ENCODE data around the gene THEM4. TPM values are rescaled to one million over a fixed set of nuclear protein-coding genes. Genes with fewer than 3 reads are reported as not detected.

The THEM4 gene
- total RNA-seq, 2 donors from 2014 or later = 11.9 to 30.3 TPM

DNA sequence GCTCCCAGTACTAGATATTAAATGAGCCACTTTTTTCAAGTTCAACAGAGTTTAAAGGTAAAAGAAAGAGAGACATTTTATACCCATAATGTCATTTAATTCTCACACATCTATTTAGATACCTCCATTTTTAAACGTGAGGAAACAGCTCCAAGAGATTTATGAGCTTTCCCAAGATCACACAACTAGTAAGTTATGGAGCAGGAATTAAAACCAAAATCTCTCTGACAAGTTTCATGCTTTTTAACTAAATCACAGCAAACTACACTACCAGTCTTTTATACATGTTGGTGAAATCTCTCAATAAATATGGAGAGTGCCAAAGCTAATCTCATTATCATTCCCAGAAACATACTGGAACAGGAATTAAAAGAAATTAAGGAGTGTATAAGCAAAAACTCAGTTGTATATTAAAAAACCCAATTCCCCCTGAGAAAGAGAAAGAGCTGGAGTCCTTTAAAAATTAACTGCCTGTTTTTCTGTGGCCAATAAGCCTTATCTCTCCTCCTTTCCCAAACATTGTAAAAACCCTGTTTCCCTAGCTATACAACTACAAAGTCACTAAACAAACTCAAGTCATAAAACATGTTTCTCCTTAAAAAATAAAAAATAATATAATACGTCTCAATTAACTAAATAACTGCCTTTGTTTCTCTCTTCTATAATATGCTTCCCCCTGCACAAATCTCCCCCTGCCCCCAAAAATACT, 26.7 kb upstream of the THEM4 start:
- Histone ChIP-seq H3K36me3 (replicated peaks in 1 of 2; ENCODE audit: insufficient read depth in 1 of 2, low read depth in 2 of 2) (no peaks in the 10 kb centered on the region), H3K9me3 (no peaks in the 10 kb centered on the region), H3K27ac (peak overlapping the region in 3 of 4 donors; percentile 19 to 64 (median 51)), H3K4me3 (no peak overlapping the region), H3K4me1 (peaks cover 13% of the 10 kb centered on the region), H3K27me3 (no peaks in the 10 kb centered on the region)
- no peak for DNase-seq
- intact Hi-C loops (cut with DNase I) = loop anchor here (5.0 kb wide), 1 partner anchor 61 kb away; no protein-coding TSS in a partner anchor
- no peak for ATAC-seq
- 15 to 22% methylated on average over 2 of the region's 2 CpGs for WGBS, 2 donors
- no peak for TF ChIP-seq POLR2A (IDR thresholded peaks at IDR 0.05)
- TF ChIP-seq, protein P1, sequence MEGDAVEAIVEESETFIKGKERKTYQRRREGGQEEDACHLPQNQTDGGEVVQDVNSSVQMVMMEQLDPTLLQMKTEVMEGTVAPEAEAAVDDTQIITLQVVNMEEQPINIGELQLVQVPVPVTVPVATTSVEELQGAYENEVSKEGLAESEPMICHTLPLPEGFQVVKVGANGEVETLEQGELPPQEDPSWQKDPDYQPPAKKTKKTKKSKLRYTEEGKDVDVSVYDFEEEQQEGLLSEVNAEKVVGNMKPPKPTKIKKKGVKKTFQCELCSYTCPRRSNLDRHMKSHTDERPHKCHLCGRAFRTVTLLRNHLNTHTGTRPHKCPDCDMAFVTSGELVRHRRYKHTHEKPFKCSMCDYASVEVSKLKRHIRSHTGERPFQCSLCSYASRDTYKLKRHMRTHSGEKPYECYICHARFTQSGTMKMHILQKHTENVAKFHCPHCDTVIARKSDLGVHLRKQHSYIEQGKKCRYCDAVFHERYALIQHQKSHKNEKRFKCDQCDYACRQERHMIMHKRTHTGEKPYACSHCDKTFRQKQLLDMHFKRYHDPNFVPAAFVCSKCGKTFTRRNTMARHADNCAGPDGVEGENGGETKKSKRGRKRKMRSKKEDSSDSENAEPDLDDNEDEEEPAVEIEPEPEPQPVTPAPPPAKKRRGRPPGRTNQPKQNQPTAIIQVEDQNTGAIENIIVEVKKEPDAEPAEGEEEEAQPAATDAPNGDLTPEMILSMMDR (IDR thresholded peaks at IDR 0.05) = no peak

DNA sequence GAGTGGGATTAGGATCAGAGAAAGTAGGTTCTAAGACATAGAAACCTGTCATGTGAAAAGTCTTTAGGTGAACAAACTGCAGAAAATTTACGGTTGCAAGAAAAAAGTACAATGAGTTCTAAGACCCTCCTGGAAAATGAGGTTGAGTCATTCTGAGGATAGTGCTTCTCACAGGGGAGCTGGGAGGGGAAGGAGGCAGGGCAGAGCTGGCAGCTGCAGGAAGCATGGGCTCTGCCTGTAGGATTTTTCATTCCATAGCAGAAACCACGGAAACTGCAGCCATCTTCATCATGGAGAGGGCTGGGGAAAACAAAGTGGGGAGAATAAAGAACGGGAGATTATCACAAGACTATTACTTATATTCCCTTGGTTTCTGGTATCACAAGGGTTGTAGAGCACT, 25.8 kb upstream of the THEM4 start:
- Histone ChIP-seq H3K4me1 (peaks cover 4% of the 10 kb centered on the region), H3K9me3 (no peaks in the 10 kb centered on the region), H3K27ac (peak overlapping the region in 2 of 4 donors; percentile 19 to 64), H3K27me3 (no peaks in the 10 kb centered on the region), H3K36me3 (replicated peaks in 1 of 2; ENCODE audit: insufficient read depth in 1 of 2, low read depth in 2 of 2) (no peaks in the 10 kb centered on the region), H3K4me3 (no peak overlapping the region)
- TF ChIP-seq, protein P1 (IDR thresholded peaks at IDR 0.05) = no peak
- TF ChIP-seq POLR2A (IDR thresholded peaks at IDR 0.05) = no peak
- ATAC-seq = no peak
- intact Hi-C loops (cut with DNase I) = loop anchor here (5.0 kb wide), 1 partner anchor 62 kb away; no protein-coding TSS in a partner anchor
- WGBS, 2 donors = 60 to 63% methylated on average over 3 of the region's 3 CpGs
- no peak for DNase-seq

DNA sequence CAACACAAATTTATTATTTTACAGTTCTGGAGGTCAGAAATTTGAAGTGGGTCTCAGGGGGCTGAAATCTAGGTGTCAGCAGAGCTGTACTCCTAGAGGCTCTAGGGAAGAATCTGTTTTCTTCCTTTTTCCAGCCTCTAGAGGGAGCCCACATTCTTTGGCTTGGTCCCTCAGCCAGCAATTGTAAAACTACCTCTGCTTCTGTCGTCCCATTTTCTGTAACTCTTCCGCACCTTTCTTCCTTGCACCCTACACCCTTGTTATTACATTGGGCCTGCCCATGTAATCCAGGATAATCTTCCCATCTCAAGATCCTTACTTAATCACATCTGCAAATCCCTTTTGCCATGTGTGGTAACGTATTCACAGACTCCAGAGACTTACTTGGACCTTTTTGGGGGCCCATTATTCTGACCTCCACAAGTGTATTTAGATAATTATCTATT, 24.8 kb upstream of the THEM4 start:
- H3K27me3 ChIP-seq = no peaks in the 10 kb centered on the region
- intact Hi-C loops (cut with DNase I) = no loop called here
- H3K9me3 ChIP-seq = no peaks in the 10 kb centered on the region
- ATAC-seq (peak; percentile 92), DNase-seq (peak; percentile 33 to 68 (median 44))
- no peak overlapping the region for H3K4me3 ChIP-seq
- 25 to 30% methylated on average over 3 of the region's 3 CpGs for WGBS, 2 donors
- H3K36me3 ChIP-seq (replicated peaks in 1 of 2; ENCODE audit: insufficient read depth in 1 of 2, low read depth in 2 of 2) = no peaks in the 10 kb centered on the region
- peaks cover 4% of the 10 kb centered on the region for H3K4me1 ChIP-seq
- no peak overlapping the region for H3K27ac ChIP-seq
- TF ChIP-seq POLR2A (IDR thresholded peaks at IDR 0.05) = no peak
- TF ChIP-seq, protein P1 (IDR thresholded peaks at IDR 0.05) = peak; percentile 50 to 90 (median 84)

DNA sequence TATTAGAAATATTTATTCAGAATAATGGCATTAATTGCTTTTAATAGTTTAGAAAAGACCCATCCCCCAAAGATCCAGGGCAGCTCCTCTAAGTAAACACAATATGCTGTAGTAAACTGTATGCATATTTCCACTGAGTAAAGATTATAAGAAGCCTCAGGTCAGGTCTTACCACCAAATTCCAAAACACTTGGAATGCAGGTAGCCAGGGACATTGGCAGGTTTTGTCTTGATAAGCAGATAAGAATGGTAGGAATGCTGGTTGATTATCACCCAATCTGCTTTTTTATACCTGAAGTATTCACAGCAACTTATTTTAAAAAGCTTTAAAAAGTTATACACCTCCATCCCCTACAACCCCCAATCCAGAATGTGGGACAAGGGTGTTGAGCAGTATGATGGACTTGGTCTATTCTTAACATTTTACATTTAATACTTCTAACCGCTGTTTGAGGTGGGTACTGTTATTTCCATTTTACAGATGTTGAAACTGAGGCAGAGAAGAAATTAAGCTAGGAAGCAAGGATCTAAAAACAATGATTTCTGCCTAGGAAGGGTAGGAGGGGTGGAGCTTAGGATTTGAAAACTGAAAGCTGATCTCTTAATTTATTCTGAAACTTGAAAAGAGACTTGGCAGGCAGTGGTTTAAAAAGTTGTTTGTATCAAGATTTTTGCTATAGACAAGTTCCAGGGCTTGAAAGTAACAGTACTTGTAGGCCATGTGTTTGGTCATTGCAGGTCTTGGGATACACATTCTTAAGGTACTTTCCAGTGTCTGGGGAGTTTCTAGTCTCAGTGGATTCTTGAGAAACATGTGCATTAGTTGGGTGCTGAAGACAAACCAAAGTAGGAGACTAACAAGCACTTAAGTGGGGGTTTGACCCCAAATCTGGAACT, 15.6 kb upstream of the THEM4 start:
- ATAC-seq = no peak
- TF ChIP-seq, protein P1 (IDR thresholded peaks at IDR 0.05) = no peak
- no peak for TF ChIP-seq POLR2A (IDR thresholded peaks at IDR 0.05)
- Histone ChIP-seq H3K4me3 (no peak overlapping the region), H3K9me3 (no peaks in the 10 kb centered on the region), H3K27me3 (no peaks in the 10 kb centered on the region), H3K36me3 (replicated peaks in 1 of 2; ENCODE audit: insufficient read depth in 1 of 2, low read depth in 2 of 2) (no peaks in the 10 kb centered on the region), H3K4me1 (no peaks in the 10 kb centered on the region), H3K27ac (no peak overlapping the region)
- WGBS, 2 donors = 86 to 91% methylated on average over 1 of the region's 1 CpG
- no peak for DNase-seq
- intact Hi-C loops (cut with DNase I) = no loop called here

Data from body of pancreas (tissue), 4 donors.